IPS DF 4.7 (cell line): ENCODE data around the gene PUS1.
"Not testable (repeated sequence)": the region's sequence is repeated elsewhere in the genome, so short reads cannot be mapped to it uniquely, and the experiment has no call there.

Experiments
- DNase-seq: peaks from one replicate; pipeline ENCODE4 v3.0.0-alpha.2; 2013; ENCODE audit warnings: low spot score; ENCODE audit errors: extremely low read depth

PUS1 gene

GRCh38 chr12:131934535-131934934 lies 5.5 kb downstream of the PUS1 start:
- no peak for DNase-seq

GRCh38 chr12:131938082-131938481 lies 9.0 kb downstream of the PUS1 start:
- DNase-seq: no peak

GRCh38 chr12:131939007-131939406 lies 9.9 kb downstream of the PUS1 start:
- DNase-seq: no peak

GRCh38 chr12:131940141-131940547 lies 11.1 kb downstream of the PUS1 start:
- no peak for DNase-seq

- DNase-seq: no peak
Observed at GRCh38 chr12:131941116-131941986, 12.3 kb downstream of the PUS1 start.

GRCh38 chr12:131941987-131942341 lies 12.9 kb downstream of the PUS1 start:
- no peak for DNase-seq

- no peak for DNase-seq
Observed at GRCh38 chr12:131942671-131943070, 13.6 kb downstream of the PUS1 start.

- no peak for DNase-seq
Observed at GRCh38 chr12:131943389-131943788, 14.3 kb downstream of the PUS1 start.

GRCh38 chr12:131943876-131944275 lies 14.8 kb downstream of the PUS1 start:
- no peak for DNase-seq

- no peak for DNase-seq
Observed at GRCh38 chr12:131944601-131945251, 15.7 kb downstream of the PUS1 start.

GRCh38 chr12:131946757-131947156 lies 17.7 kb downstream of the PUS1 start:
- no peak for DNase-seq

GRCh38 chr12:131947482-131948027 lies 18.5 kb downstream of the PUS1 start:
- no peak for DNase-seq

- DNase-seq: no peak
Observed at GRCh38 chr12:131948166-131948712, 19.2 kb downstream of the PUS1 start.

GRCh38 chr12:131948713-131949430 lies 19.8 kb downstream of the PUS1 start:
- DNase-seq: not testable (repeated sequence)

- DNase-seq: no peak
Observed at GRCh38 chr12:131949431-131950181, 20.5 kb downstream of the PUS1 start, which contains the start of gene EP400. TSS of gene EP400 (plus strand) at chr12:131949942. CDS start at chr12:131960620, 10,678 bp downstream.

- no peak for DNase-seq
Observed at GRCh38 chr12:131950182-131950913, 21.3 kb downstream of the PUS1 start.

GRCh38 chr12:131953810-131954209 lies 24.7 kb downstream of the PUS1 start:
- DNase-seq: not testable (repeated sequence)

- DNase-seq: not testable (repeated sequence)
Observed at GRCh38 chr12:131954460-131954859, 25.4 kb downstream of the PUS1 start.

GRCh38 chr12:131959116-131959515 lies 30.0 kb downstream of the PUS1 start:
- DNase-seq: no peak
